GM13976 (cell line): ENCODE results near the gene CLCN7.

Experiments used
- DNase-seq: peaks from one replicate; pipeline ENCODE4 v3.0.0; 2012; ENCODE audit warnings: low spot score
- CTCF ChIP-seq: IDR thresholded peaks from 2 replicates; pipeline ENCODE4 v1.5.1; 2012; ENCODE audit warnings: borderline replicate concordance, mild to moderate bottlenecking; ENCODE audit not compliant: insufficient read depth; ENCODE audit errors: extremely low read depth, missing control alignments, control extremely low read depth
- in situ Hi-C: fragments of 300-500 bp; cut with MboI; formaldehyde crosslinking; loops from one replicate; pipeline ENCODE4 v1.12.0; 2022; ENCODE audit warnings: low sequenced_read_pairs, mixed read lengths, inconsistent platforms; ENCODE audit not compliant: unreplicated experiment

Gene CLCN7

GRCh38 chr16:1395444-1396031 lies 79.3 kb downstream of the CLCN7 start:
- no peak for TF ChIP-seq CTCF
- in situ Hi-C loops, result no loop called here
- DNase-seq, result no peak
